PC-3 (cell line): ENCODE data around the gene RNU6-1. TPM values are rescaled to one million over a fixed set of nuclear protein-coding genes. Genes with fewer than 3 reads are reported as not detected.

Experiments
- ATAC-seq: fragments of 200-7000 bp; cut with Tn5 transposase; 2 replicates; pipeline ENCODE4 v1.9.1; 2020; ENCODE audit warnings: mild to moderate bottlenecking, moderate library complexity
- BruUV-seq: library from RNA; stranded (reverse); fragments of 400-500 nt; replicated peaks from 2 replicates; lab custom pipeline; 2021; lab: Mats Ljungman, UMichigan
- CTCF ChIA-PET: fragments of 300-600 bp; sonication (Branson Sonifier 250); formaldehyde crosslinking; loops from one replicate; lab custom pipeline; 2022; ENCODE audit warnings: antibody characterized with exemption; lab: Charles Lee
- POLR2A ChIA-PET: fragments of 300-600 bp; sonication (Branson Sonifier 250); formaldehyde crosslinking; loops from one replicate; lab custom pipeline; 2022; ENCODE audit warnings: antibody characterized with exemption; ENCODE audit not compliant: unreplicated experiment; lab: Charles Lee
- DNase-seq: peaks from one replicate; pipeline ENCODE4 v3.0.0-alpha.2; 2015
- H2AFZ ChIP-seq: fragments of 300-600 bp; sonication (generic); 2 replicates; pipeline ENCODE4 v1.6.0; 2016; ENCODE audit warnings: antibody characterized with exemption, low read length
- H3F3A ChIP-seq: fragments of 300-600 bp; sonication (generic); one replicate; pipeline ENCODE4 v1.6.0; 2017; ENCODE audit warnings: antibody characterized with exemption, low read length, control low read depth, mild to moderate bottlenecking; ENCODE audit not compliant: unreplicated experiment
- H3K27ac ChIP-seq: fragments of 300-600 bp; sonication (generic); 2 replicates; pipeline ENCODE4 v1.5.1; 2016; ENCODE audit warnings: mild to moderate bottlenecking, low read length
- H3K27me3 ChIP-seq: fragments of 300-600 bp; sonication (generic); 2 replicates; pipeline ENCODE4 v1.6.1; 2016; ENCODE audit warnings: low read length, mixed read lengths
- H3K36me3 ChIP-seq: fragments of 300-600 bp; sonication (generic); 2 replicates; pipeline ENCODE4 v1.6.1; 2016; ENCODE audit warnings: low read depth, mixed run types, low read length, mixed read lengths
- H3K4me1 ChIP-seq: fragments of 300-600 bp; sonication (generic); 2 replicates; pipeline ENCODE4 v1.5.1; 2016; ENCODE audit warnings: low read length; ENCODE audit not compliant: insufficient read depth
- H3K4me2 ChIP-seq: fragments of 300-600 bp; sonication (generic); 2 replicates; pipeline ENCODE4 v1.6.0; 2016; ENCODE audit warnings: low read length
- H3K4me3 ChIP-seq: fragments of 300-600 bp; sonication (generic); 2 replicates; pipeline ENCODE4 v1.5.1; 2016; ENCODE audit warnings: mild to moderate bottlenecking, low read length, mixed read lengths
- H3K79me2 ChIP-seq: fragments of 300-600 bp; sonication (generic); 2 replicates; pipeline ENCODE4 v1.6.1; 2017; ENCODE audit warnings: low read length, mixed read lengths
- H3K9ac ChIP-seq: fragments of 300-600 bp; sonication (generic); 2 replicates; pipeline ENCODE4 v1.6.0; 2016; ENCODE audit warnings: mild to moderate bottlenecking, low read length
- H3K9me2 ChIP-seq: fragments of 300-600 bp; sonication (generic); replicated peaks from 2 replicates; pipeline ENCODE4 v1.6.1; 2016; ENCODE audit warnings: mixed run types, low read length, mixed read lengths
- H3K9me3 ChIP-seq: fragments of 300-600 bp; sonication (generic); 2 replicates; pipeline ENCODE4 v1.6.1; 2016; ENCODE audit warnings: low read length, mixed read lengths
- H4K20me1 ChIP-seq: fragments of 300-600 bp; sonication (generic); 2 replicates; pipeline ENCODE4 v1.6.1; 2016; ENCODE audit warnings: low read length, mixed read lengths
- EZH2 ChIP-seq: fragments of 300-600 bp; sonication (generic); IDR thresholded peaks from one replicate; pipeline ENCODE4 v1.6.1; 2017; ENCODE audit warnings: antibody characterized with exemption, mild to moderate bottlenecking, low read length; ENCODE audit not compliant: unreplicated experiment
- EZH2phosphoT487 ChIP-seq: fragments of 300-600 bp; sonication (generic); IDR thresholded peaks from 2 replicates; pipeline ENCODE4 v1.6.1; 2018; ENCODE audit warnings: mild to moderate bottlenecking, antibody characterized with exemption, low read length, borderline replicate concordance
- intact Hi-C: fragments of 100-400 bp; cut with micrococcal nuclease; formaldehyde crosslinking; loops from 2 replicates; pipeline ENCODE4 v1.9.0; 2023
- total RNA-seq: library from RNA; depleted of rRNA; stranded (reverse); fragments of >200 nt; gene quantifications from 2 replicates; pipeline ENCODE4 v1.2.3, GENCODE V29; 2014
- TF ChIP-seq, protein P1 (sequence below): fragments of 300-600 bp; sonication (generic); conservative IDR thresholded peaks from 2 replicates; pipeline ENCODE4 v1.5.1; 2017; ENCODE audit warnings: antibody characterized with exemption, low read depth, mild to moderate bottlenecking, low read length

Gene RNU6-1
- total RNA-seq, 1 experiment from 2014 or later: not detected

DNA sequence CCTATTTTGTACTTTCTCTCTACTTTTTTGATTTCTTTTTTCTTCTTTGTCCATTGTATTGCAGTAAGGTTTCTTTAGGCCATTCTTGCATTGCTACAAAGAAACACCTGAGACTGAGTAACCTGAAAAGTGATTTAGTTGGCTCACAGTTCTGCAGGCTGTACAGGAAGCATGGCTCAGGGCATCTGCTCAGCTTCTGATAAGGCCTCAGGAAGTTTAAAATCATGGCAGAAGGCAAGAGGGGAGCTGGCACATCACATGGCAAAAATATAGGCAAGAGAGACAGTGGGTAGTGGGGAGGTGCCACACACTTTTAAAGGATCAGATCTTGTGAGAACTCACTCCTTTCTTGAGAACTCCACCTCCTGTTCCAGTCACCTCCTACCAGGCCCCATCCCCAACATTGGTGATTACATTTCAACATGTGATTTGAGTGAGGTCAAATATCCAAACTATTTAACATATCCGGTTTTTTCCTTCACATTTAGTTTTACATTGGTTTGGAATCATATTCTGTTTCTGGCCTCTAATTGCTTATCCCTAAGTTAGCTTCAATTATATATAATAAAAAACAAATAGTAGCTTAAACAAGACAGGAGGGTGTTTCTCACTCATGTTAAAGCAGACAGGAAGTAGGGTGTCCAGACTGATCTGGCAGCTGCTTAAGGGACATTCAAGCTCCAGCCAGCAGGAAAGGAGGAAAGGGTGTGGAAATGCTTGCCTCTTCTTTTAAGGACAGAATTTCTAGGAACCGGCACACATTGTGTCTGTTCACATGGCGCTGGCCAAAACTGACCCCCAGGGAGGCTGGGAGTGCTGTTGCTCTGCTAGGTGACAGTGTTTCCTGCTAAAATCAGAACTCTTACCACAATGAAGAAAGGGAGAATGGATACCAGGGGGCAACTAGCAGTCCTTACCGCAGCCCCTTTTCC, 43.4 kb downstream of the RNU6-1 start:
- Histone ChIP-seq H3K27ac (no peak overlapping the region), H3F3A (no peaks in the 10 kb centered on the region), H3K4me2 (no peak overlapping the region), H2AFZ (no peak overlapping the region), H3K36me3 (no peaks in the 10 kb centered on the region), H3K27me3 (no peaks in the 10 kb centered on the region), H3K9me2 (no peaks in the 10 kb centered on the region), H3K4me3 (no peak overlapping the region), H3K79me2 (no peaks in the 10 kb centered on the region), H3K9ac (no peak overlapping the region), H3K4me1 (peaks cover 17% of the 10 kb centered on the region), H4K20me1 (peaks cover 6% of the 10 kb centered on the region; the same call in 1 of the 2 replicates), H3K9me3 (no peaks in the 10 kb centered on the region)
- intact Hi-C loops: no loop called here
- ATAC-seq: no peak
- no peak for DNase-seq
- no TSS peak for BruUV-seq
- ChIA-PET CTCF (no interaction called here), POLR2A (no interaction called here)
- no peak for TF ChIP-seq EZH2

DNA sequence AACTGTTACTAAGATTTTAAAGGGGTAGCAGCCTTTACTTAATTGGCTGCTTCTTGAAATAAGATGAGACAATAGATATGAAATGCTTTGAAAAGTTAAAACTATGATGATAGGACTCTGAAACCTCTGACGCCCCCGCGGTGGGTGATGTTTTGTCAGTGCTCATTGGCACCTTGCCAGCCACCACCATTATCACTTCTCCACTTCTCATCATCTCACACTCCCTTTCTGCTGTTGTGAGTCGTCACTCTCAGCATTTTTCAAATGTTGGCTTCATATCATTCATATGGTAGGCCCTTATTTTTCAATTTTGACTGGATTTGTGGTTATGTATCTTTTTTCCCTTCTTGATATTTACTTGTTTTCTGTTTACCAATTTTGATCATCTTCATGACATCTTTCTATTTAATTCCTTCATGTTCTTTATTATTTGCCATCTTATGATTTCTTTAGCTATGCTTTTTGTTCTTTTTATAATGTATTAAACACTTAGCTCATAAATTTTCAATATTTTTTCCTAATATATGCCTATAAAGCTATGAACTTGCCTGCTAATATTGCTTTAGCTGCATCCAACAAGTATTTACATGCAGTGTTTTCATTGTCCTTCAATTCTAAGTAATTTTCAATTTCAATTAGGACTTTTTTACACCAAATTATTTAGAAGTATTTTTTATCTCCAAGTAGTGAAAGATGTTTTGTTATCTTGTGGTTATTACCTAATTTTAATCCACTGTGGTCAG, 44.8 kb downstream of the RNU6-1 start:
- no peaks in the 10 kb centered on the region for H3K9me3 ChIP-seq
- H3K27ac ChIP-seq: no peak overlapping the region
- intact Hi-C loops: no loop called here
- H4K20me1 ChIP-seq: peaks cover 6% of the 10 kb centered on the region; the same call in 1 of the 2 replicates
- no peak overlapping the region for H3K9ac ChIP-seq
- ChIA-PET CTCF (no interaction called here), POLR2A (no interaction called here)
- H2AFZ ChIP-seq: no peak overlapping the region
- no peak overlapping the region for H3K4me3 ChIP-seq
- DNase-seq (no peak), ATAC-seq (no peak)
- TF ChIP-seq EZH2phosphoT487: no peak
- TF ChIP-seq, protein P1, sequence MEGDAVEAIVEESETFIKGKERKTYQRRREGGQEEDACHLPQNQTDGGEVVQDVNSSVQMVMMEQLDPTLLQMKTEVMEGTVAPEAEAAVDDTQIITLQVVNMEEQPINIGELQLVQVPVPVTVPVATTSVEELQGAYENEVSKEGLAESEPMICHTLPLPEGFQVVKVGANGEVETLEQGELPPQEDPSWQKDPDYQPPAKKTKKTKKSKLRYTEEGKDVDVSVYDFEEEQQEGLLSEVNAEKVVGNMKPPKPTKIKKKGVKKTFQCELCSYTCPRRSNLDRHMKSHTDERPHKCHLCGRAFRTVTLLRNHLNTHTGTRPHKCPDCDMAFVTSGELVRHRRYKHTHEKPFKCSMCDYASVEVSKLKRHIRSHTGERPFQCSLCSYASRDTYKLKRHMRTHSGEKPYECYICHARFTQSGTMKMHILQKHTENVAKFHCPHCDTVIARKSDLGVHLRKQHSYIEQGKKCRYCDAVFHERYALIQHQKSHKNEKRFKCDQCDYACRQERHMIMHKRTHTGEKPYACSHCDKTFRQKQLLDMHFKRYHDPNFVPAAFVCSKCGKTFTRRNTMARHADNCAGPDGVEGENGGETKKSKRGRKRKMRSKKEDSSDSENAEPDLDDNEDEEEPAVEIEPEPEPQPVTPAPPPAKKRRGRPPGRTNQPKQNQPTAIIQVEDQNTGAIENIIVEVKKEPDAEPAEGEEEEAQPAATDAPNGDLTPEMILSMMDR: no peak
- TF ChIP-seq EZH2: no peak
- H3K4me2 ChIP-seq: no peak overlapping the region
- H3K27me3 ChIP-seq: no peaks in the 10 kb centered on the region
- no TSS peak for BruUV-seq
- no peaks in the 10 kb centered on the region for H3F3A ChIP-seq
- H3K9me2 ChIP-seq: no peaks in the 10 kb centered on the region
- no peaks in the 10 kb centered on the region for H3K36me3 ChIP-seq
- H3K4me1 ChIP-seq: peaks cover 17% of the 10 kb centered on the region
- H3K79me2 ChIP-seq: no peaks in the 10 kb centered on the region

DNA sequence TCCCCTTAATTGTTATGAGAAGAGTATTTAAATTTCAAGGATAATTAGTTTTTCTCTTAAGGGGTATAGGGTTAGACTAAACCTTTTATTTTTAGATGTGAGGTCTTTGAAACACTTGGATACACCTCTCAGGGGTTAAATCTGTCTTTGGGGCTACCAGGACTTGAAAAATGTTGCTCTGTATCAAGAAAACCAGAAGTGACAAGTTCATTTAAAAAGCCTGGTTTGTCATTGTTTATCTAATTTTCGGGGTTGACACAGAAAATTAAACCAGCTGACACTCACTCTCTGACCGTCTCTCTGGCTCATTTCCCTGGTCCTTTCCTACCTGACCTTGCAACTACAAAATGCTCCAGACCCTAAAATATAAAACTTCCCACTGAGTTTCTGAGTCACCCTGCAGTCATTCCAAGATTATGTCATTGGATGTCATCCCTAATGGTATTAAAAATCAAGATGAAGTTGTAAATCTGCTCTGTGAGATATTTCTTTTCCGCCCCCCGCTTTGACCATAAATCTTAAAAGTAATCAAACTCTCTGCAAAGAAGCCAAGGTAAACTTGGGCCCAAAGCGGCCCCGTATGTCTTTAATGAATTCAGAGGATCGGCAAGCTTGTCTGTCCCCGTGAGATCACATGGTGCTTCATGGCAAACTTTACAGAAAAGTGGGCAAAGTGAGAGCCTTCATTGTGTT, 47.4 kb downstream of the RNU6-1 start:
- TF ChIP-seq EZH2: no peak
- TF ChIP-seq, protein P1: no peak
- no peak for TF ChIP-seq EZH2phosphoT487
- intact Hi-C loops: no loop called here
- ATAC-seq (peak; percentile 88), DNase-seq (peak; percentile 75)
- peak overlapping the region; percentile 31; the same call in 1 of the 2 replicates for H3K27ac ChIP-seq
- H3K36me3 ChIP-seq: no peaks in the 10 kb centered on the region
- CTCF ChIA-PET: no interaction called here
- peak overlapping the region; percentile 62 for H3K4me2 ChIP-seq
- H3K27me3 ChIP-seq: no peaks in the 10 kb centered on the region
- no peaks in the 10 kb centered on the region for H3K9me2 ChIP-seq
- no peak overlapping the region for H2AFZ ChIP-seq
- no peak overlapping the region for H3K4me3 ChIP-seq
- POLR2A ChIA-PET: no interaction called here
- H4K20me1 ChIP-seq: peaks cover 6% of the 10 kb centered on the region; the same call in 1 of the 2 replicates
- no peak overlapping the region for H3K9ac ChIP-seq
- BruUV-seq: no TSS peak
- H3K79me2 ChIP-seq: no peaks in the 10 kb centered on the region
- no peaks in the 10 kb centered on the region for H3F3A ChIP-seq
- peaks cover 17% of the 10 kb centered on the region for H3K4me1 ChIP-seq
- H3K9me3 ChIP-seq: no peaks in the 10 kb centered on the region
